Sciatic nerve (tissue), 2 donors: Measurements from ENCODE around the gene PTPRE. TPM values are rescaled to one million over a fixed set of nuclear protein-coding genes. Genes with fewer than 3 reads are reported as not detected.
A peak's percentile ranks its signal among the peaks of the same experiment; 100 is the strongest.

ENCODE experiments used
- ATAC-seq: fragments of 200-7000 bp; cut with Tn5 transposase; one replicate; pipeline ENCODE4 v1.9.1; 2020; ENCODE audit warnings: mild to moderate bottlenecking, moderate library complexity
- DNase-seq: peaks from one replicate; pipeline ENCODE4 v3.0.0-alpha.2; 2020; ENCODE audit warnings: low spot score
- intact Hi-C: fragments of 100-400 bp; cut with DNase I; formaldehyde crosslinking; loops from one replicate; pipeline ENCODE4 v1.14.2; 2022
- total RNA-seq: library from RNA; stranded (reverse); fragmentation: NEBNext Ultra II Directional; extraction: Animal tissue kit (Norgen Biotek cat#: 25700); gene quantifications from one replicate; pipeline ENCODE4 v1.2.1, GENCODE V29; 2021
- donor health status: DM: no; HTN: no; CAD: no.
- donor health status: DM: no; HTN: no; CAD: no.

Gene PTPRE
- total RNA-seq, 1 donor from 2014 or later: 53.0 TPM

- intact Hi-C loops: no loop called here
- DNase-seq: no peak
- ATAC-seq: no peak
Measured at GRCh38 chr10:128105383-128105782, 198.5 kb downstream of the PTPRE start.

- DNase-seq: no peak
- ATAC-seq: no peak
- intact Hi-C loops: no loop called here
Measured at GRCh38 chr10:128109707-128110106, 202.8 kb downstream of the PTPRE start.

GRCh38 chr10:128110339-128110738 is 203.4 kb downstream of the PTPRE start:
- DNase-seq: no peak
- ATAC-seq: no peak
- intact Hi-C loops: no loop called here

- ATAC-seq (no peak), DNase-seq (no peak)
- intact Hi-C loops: no loop called here
Measured at GRCh38 chr10:128111696-128112095, 204.8 kb downstream of the PTPRE start.

- intact Hi-C loops: no loop called here
- ATAC-seq (no peak), DNase-seq (no peak)
Measured at GRCh38 chr10:128113026-128113425, 206.1 kb downstream of the PTPRE start.

GRCh38 chr10:128114901-128115300 is 208.0 kb downstream of the PTPRE start:
- DNase-seq (no peak), ATAC-seq (no peak)
- intact Hi-C loops: no loop called here

GRCh38 chr10:128115356-128115755 is 208.5 kb downstream of the PTPRE start:
- DNase-seq: no peak
- no peak for ATAC-seq
- intact Hi-C loops: no loop called here

GRCh38 chr10:128116187-128116586 is 209.3 kb downstream of the PTPRE start:
- intact Hi-C loops: no loop called here
- ATAC-seq: no peak
- no peak for DNase-seq

- intact Hi-C loops: no loop called here
- DNase-seq: no peak
- no peak for ATAC-seq
Measured at GRCh38 chr10:128116851-128117615, 210.1 kb downstream of the PTPRE start.

- intact Hi-C loops: no loop called here
- ATAC-seq: no peak
- DNase-seq: no peak
Measured at GRCh38 chr10:128121750-128122412, 215.0 kb downstream of the PTPRE start.

GRCh38 chr10:128122931-128123330 is 216.0 kb downstream of the PTPRE start:
- DNase-seq (no peak), ATAC-seq (no peak)
- intact Hi-C loops: no loop called here

- DNase-seq (no peak), ATAC-seq (no peak)
- intact Hi-C loops: no loop called here
Measured at GRCh38 chr10:128123846-128124245, 216.9 kb downstream of the PTPRE start.

GRCh38 chr10:128124813-128125403 is 218.0 kb downstream of the PTPRE start:
- ATAC-seq: no peak
- DNase-seq: no peak
- intact Hi-C loops: no loop called here

GRCh38 chr10:128125416-128125943 is 218.6 kb downstream of the PTPRE start:
- ATAC-seq: no peak
- intact Hi-C loops: no loop called here
- DNase-seq: no peak

- intact Hi-C loops: no loop called here
- ATAC-seq (peak; percentile 96), DNase-seq (peak; percentile 86)
Measured at GRCh38 chr10:128125944-128126764, 219.3 kb downstream of the PTPRE start, which contains the start of gene MKI67. MKI67 (minus strand) TSS chr10:128126423; CDS start chr10:128125667, 756 bp downstream.

- no peak for ATAC-seq
- DNase-seq: no peak
- intact Hi-C loops: no loop called here
Measured at GRCh38 chr10:128128582-128128981, 221.7 kb downstream of the PTPRE start.

- intact Hi-C loops: no loop called here
- no peak for ATAC-seq
- no peak for DNase-seq
Measured at GRCh38 chr10:128130051-128130450, 223.1 kb downstream of the PTPRE start.
